K562 (cell line): Measurements from ENCODE around the gene HLCS.

Source experiments
- ARID3A ChIP-seq: IDR thresholded peaks from 2 replicates; pipeline ENCODE4 v1.6.1; 2012; ENCODE audit warnings: low read depth, low read length, improper control_type of control experiment, borderline replicate concordance
- CBX2 ChIP-seq: fragments of 200-600 bp; sonication (generic); IDR thresholded peaks from one replicate; pipeline ENCODE4 v1.6.1; 2012; ENCODE audit warnings: mild to moderate bottlenecking, low read length, inconsistent platforms; ENCODE audit not compliant: insufficient read depth, poor library complexity, severe bottlenecking
- CHD4 ChIP-seq: fragments of 200-600 bp; sonication (generic); IDR thresholded peaks from 3 replicates; pipeline ENCODE4 v1.6.1; 2012; ENCODE audit warnings: low read depth, mild to moderate bottlenecking, mixed read lengths, low read length, inconsistent platforms; ENCODE audit not compliant: insufficient read depth, insufficient replicate concordance, poor library complexity, severe bottlenecking
- MCM3 ChIP-seq: fragments of 450-650 bp; IDR thresholded peaks from 2 replicates; pipeline ENCODE4 v1.6.1; 2016
- NFXL1 ChIP-seq: fragments of 450-650 bp; formaldehyde crosslinking; IDR thresholded peaks from 2 replicates; pipeline ENCODE4 v1.4.0; 2021; ENCODE audit warnings: mild to moderate bottlenecking
- PRDM10 ChIP-seq: fragments of 450-650 bp; IDR thresholded peaks from 2 replicates; pipeline ENCODE4 v1.6.1; 2018; ENCODE audit not compliant: partially characterized antibody

GRCh38 chr21:36985751-36986594, 19.5 kb upstream of the HLCS start:
- TF ChIP-seq PRDM10 (no peak), MCM3 (no peak), CBX2 (no peak), NFXL1 (no peak), ARID3A (no peak), CHD4 (no peak)
